T-cell (primary cell): ENCODE data around the gene INPP4B. TPM values are rescaled to one million over a fixed set of nuclear protein-coding genes. Genes with fewer than 3 reads are reported as not detected.
A peak's percentile ranks its signal among the peaks of the same experiment; 100 is the strongest.

Source experiments
- ATAC-seq, 4 experiments: fragments of 200-7000 bp in 3 of 4; fragments of 150-1000 bp in 1 of 4; cut with Tn5 transposase; replicated peaks in 1 of 4; 1 replicate in 3 of 4; 2 replicates in 1 of 4; pipeline ENCODE4 v1.10.0; 2021; ENCODE audit warnings: moderate library complexity in 3 of 4, mild to moderate bottlenecking in 2 of 4, moderate number of reproducible peaks in 1 of 4
- CTCF ChIA-PET, 2 donors: fragments of 300-600 bp; sonication (Branson Sonifier 250); formaldehyde crosslinking; loops; one replicate each; lab custom pipeline; 2022; ENCODE audit warnings: antibody characterized with exemption in 2 of 2; lab: Charles Lee
- POLR2A ChIA-PET, 2 donors: fragments of 300-600 bp; sonication (Branson Sonifier 250); formaldehyde crosslinking; loops; one replicate each; lab custom pipeline; 2022; ENCODE audit warnings: antibody characterized with exemption in 2 of 2; lab: Charles Lee
- DNase-seq, 35 experiments: peaks; one replicate each; pipeline versions ENCODE4 v3.0.0 to v3.0.0-alpha.2; 2013 to 2023
- H3K27ac ChIP-seq: one replicate; pipeline ENCODE4 v1.5.1; 2013; ENCODE audit warnings: low read length
- H3K27me3 ChIP-seq, 2 experiments: replicated peaks in 1 of 2; 1 replicate in 1 of 2; 2 replicates in 1 of 2; pipeline versions ENCODE4 v1.6.1 to v1.7.0; 2013; ENCODE audit warnings: low read length in 1 of 2, mixed read lengths in 1 of 2; ENCODE audit not compliant: control insufficient read depth in 2 of 2, insufficient read depth in 2 of 2; ENCODE audit errors: extremely low read depth in 1 of 2
- H3K36me3 ChIP-seq, 2 donors: 1 replicate in 1 of 2; 2 replicates in 1 of 2; pipeline versions ENCODE4 v1.6.1 to v1.7.0; 2013; ENCODE audit warnings: low read length in 1 of 2; ENCODE audit not compliant: control insufficient read depth in 2 of 2, insufficient read depth in 1 of 2; ENCODE audit errors: extremely low read depth in 1 of 2
- H3K4me1 ChIP-seq, 2 experiments: 1 replicate in 1 of 2; 2 replicates in 1 of 2; pipeline versions ENCODE4 v1.6.1 to v1.7.0; 2013; ENCODE audit warnings: low read length in 2 of 2, mixed read lengths in 1 of 2; ENCODE audit not compliant: insufficient read depth in 2 of 2, control insufficient read depth in 1 of 2; ENCODE audit errors: extremely low read depth in 1 of 2
- H3K4me3 ChIP-seq, 2 donors: 1 replicate in 1 of 2; 2 replicates in 1 of 2; pipeline versions ENCODE4 v1.5.1 to v1.7.0; 2013; ENCODE audit warnings: mild to moderate bottlenecking in 2 of 2, low read length in 1 of 2, moderate library complexity in 1 of 2; ENCODE audit not compliant: control insufficient read depth in 1 of 2; ENCODE audit errors: extremely low read depth in 1 of 2
- H3K9me3 ChIP-seq: 2 replicates; pipeline ENCODE4 v1.7.0; 2013
- H3K27ac Mint-ChIP-seq, 2 donors: one replicate each; pipeline ENCODE4 v1.8.0; 2020 to 2021; ENCODE audit warnings: mild to moderate bottlenecking in 2 of 2, mixed read lengths in 2 of 2
- H3K27me3 Mint-ChIP-seq, 2 donors: one replicate each; pipeline ENCODE4 v1.8.0; 2021 to 2022; ENCODE audit warnings: mixed read lengths in 2 of 2
- H3K36me3 Mint-ChIP-seq: one replicate; pipeline ENCODE4 v1.8.0; 2021; ENCODE audit warnings: mixed read lengths
- H3K4me1 Mint-ChIP-seq, 3 donors: one replicate each; pipeline ENCODE4 v1.8.0; 2020 to 2022; ENCODE audit warnings: mixed read lengths in 3 of 3, mild to moderate bottlenecking in 1 of 3
- H3K4me3 Mint-ChIP-seq, 3 donors: one replicate each; pipeline ENCODE4 v1.8.0; 2020 to 2022; ENCODE audit warnings: mild to moderate bottlenecking in 3 of 3, mixed read lengths in 3 of 3, moderate library complexity in 3 of 3
- H3K9me3 Mint-ChIP-seq, 3 donors: one replicate each; pipeline ENCODE4 v1.8.0; 2020 to 2022; ENCODE audit warnings: mixed read lengths in 3 of 3
- WGBS: methylation state at CpG from one replicate; pipeline ENCODE4 v1.1.5; 2013; ENCODE audit warnings: missing lambda C conversion rate; ENCODE audit not compliant: insufficient coverage; 5-methylcytosine and 5-hydroxymethylcytosine counted together
- total RNA-seq, 35 experiments: library from RNA in 6 of 35; stranded (reverse) in 6 of 35; fragments of 120-200 nt in 1 of 35; gene quantifications; one replicate each; pipeline versions ENCODE4 v1.2.1 to v1.2.4 and lab custom pipeline; 2013 to 2026

INPP4B gene
- total RNA-seq, 5 donors from 2014 or later (not counting 1 experiment from before 2014, with no cell fraction given) = 47.4 to 99.7 (median 71.3) TPM

DNA sequence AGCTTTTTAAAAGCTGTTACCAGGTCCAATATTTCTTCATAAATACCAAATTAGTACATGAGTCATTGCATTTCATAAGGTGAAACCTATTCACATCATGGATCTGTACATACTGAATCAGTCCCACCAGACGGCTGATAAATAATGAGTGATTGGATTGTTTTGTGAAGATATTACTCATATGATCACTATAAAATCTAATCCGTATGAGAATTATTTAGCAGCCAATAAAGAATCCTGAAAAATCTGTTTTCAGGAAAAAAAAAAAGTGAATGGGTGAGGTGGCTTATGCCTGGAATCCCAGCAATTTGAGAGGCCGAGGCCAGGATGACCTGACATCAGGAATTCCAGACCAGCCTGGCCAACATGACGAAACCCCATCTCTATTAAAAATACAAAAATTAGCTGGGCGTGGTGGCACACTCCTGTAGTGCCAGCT, 438.1 kb downstream of the INPP4B start:
- H3K4me3 Mint-ChIP-seq = peak overlapping the region in 1 of 3 donors; percentile 35
- no peaks in the 10 kb centered on the region for H3K9me3 ChIP-seq
- ChIA-PET POLR2A (interaction anchor here (0.6 to 3.3 kb wide), 5 partner anchors 9 to 34 kb away, joined by 4 to 16 read pairs (median 7); no protein-coding TSS in a partner anchor), CTCF (interaction anchor here in 1 of 2 donors (1.3 kb wide), 1 partner anchor 128 kb away, joined by 3 read pairs; no protein-coding TSS in a partner anchor)
- H3K4me3 ChIP-seq = no peak overlapping the region
- no peaks in the 10 kb centered on the region for H3K36me3 ChIP-seq
- peaks cover 32 to 36% of the 10 kb centered on the region in 2 experiments for H3K4me1 ChIP-seq
- peak overlapping the region; percentile 81 to 98 for H3K27ac Mint-ChIP-seq
- H3K27me3 ChIP-seq = no peaks in the 10 kb centered on the region
- no CpG with 5 or more reads among the region's 5 CpGs for whole genome bisulfite sequencing
- peak overlapping the region; percentile 83 for H3K27ac ChIP-seq
- no peaks in the 10 kb centered on the region for H3K27me3 Mint-ChIP-seq
- ATAC-seq (no peak), DNase-seq (no peak)
- no peaks in the 10 kb centered on the region for H3K9me3 Mint-ChIP-seq
- H3K4me1 Mint-ChIP-seq = peaks cover 59 to 66% (median 64%) of the 10 kb centered on the region in 3 donors
- H3K36me3 Mint-ChIP-seq = no peaks in the 10 kb centered on the region

- Histone ChIP-seq H3K27ac (peak overlapping the region; percentile 83), H3K9me3 (no peaks in the 10 kb centered on the region), H3K27me3 (no peaks in the 10 kb centered on the region), H3K4me1 (peaks cover 36% of the 10 kb centered on the region in 2 experiments), H3K36me3 (no peaks in the 10 kb centered on the region), H3K4me3 (peak overlapping the region; percentile 2 to 56)
- POLR2A ChIA-PET = interaction anchor here (0.7 to 3.3 kb wide), 7 partner anchors 9 to 291 kb away, joined by 3 to 16 read pairs (median 6); no protein-coding TSS in a partner anchor
- no peaks in the 10 kb centered on the region for H3K9me3 Mint-ChIP-seq
- CTCF ChIA-PET = interaction anchor here (0.7 to 2.4 kb wide), 15 partner anchors 9 to 1212 kb away, joined by 3 to 18 read pairs (median 3); no protein-coding TSS in a partner anchor
- ATAC-seq (no peak), DNase-seq (no peak)
- peaks cover 4% of the 10 kb centered on the region for H3K36me3 Mint-ChIP-seq
- WGBS = 40% methylated on average over 1 of the region's 2 CpGs
- peak overlapping the region; percentile 98 to 99 for H3K27ac Mint-ChIP-seq
- peaks cover 60 to 64% (median 64%) of the 10 kb centered on the region in 3 donors for H3K4me1 Mint-ChIP-seq
- peak overlapping the region; percentile 84 to 94 (median 94) for H3K4me3 Mint-ChIP-seq
- no peaks in the 10 kb centered on the region for H3K27me3 Mint-ChIP-seq
Measured at GRCh38 chr4:142407596-142407995, 438.5 kb downstream of the INPP4B start.

- peaks cover 10% of the 10 kb centered on the region for H3K36me3 Mint-ChIP-seq
- ChIA-PET POLR2A (interaction anchor here (0.6 to 3.3 kb wide), 13 partner anchors 10 to 292 kb away, joined by 3 to 16 read pairs (median 3); no protein-coding TSS in a partner anchor), CTCF (interaction anchor here (0.7 to 2.4 kb wide), 21 partner anchors 8 to 1212 kb away, joined by 3 to 18 read pairs (median 4); no protein-coding TSS in a partner anchor)
- Histone ChIP-seq H3K4me3 (peak overlapping the region; percentile 2 to 56), H3K4me1 (peaks cover 36 to 39% of the 10 kb centered on the region in 2 experiments), H3K27me3 (no peaks in the 10 kb centered on the region), H3K36me3 (no peaks in the 10 kb centered on the region), H3K9me3 (no peaks in the 10 kb centered on the region), H3K27ac (peak overlapping the region; percentile 83)
- peak overlapping the region; percentile 98 to 99 for H3K27ac Mint-ChIP-seq
- peaks cover 61 to 64% (median 64%) of the 10 kb centered on the region in 3 donors for H3K4me1 Mint-ChIP-seq
- no peaks in the 10 kb centered on the region for H3K9me3 Mint-ChIP-seq
- WGBS = 0% methylated on average over 1 of the region's 7 CpGs
- H3K4me3 Mint-ChIP-seq = peak overlapping the region; percentile 84 to 94 (median 94)
- no peaks in the 10 kb centered on the region for H3K27me3 Mint-ChIP-seq
- DNase-seq (peak in 6 of 35 experiments; percentile 1 to 66 (median 22)), ATAC-seq (peak; percentile 49 to 61 (median 52))
Measured at GRCh38 chr4:142406917-142407501, 439.1 kb downstream of the INPP4B start.

DNA sequence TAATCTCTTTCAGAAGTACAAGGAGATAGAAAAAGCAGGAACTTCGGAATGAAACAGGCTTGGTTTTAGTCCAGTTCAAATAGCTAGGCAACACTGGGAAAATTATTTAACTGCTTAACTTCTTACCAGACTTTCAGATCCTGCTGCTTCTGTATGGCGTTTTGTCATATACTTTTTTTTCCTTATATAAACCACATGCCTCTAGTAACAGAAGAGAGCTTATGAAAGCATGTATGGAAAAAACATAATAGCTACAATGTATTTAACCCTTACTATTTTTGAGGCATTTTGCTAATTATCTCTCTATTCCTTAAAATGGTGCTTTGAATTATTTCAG, 439.6 kb downstream of the INPP4B start:
- WGBS = no CpG with 5 or more reads among the region's 2 CpGs
- ChIA-PET CTCF (interaction anchor here (0.9 to 2.4 kb wide), 18 partner anchors 11 to 314 kb away, joined by 3 to 18 read pairs (median 5); no protein-coding TSS in a partner anchor), POLR2A (interaction anchor here (0.6 to 3.3 kb wide), 12 partner anchors 10 to 298 kb away, joined by 3 to 16 read pairs (median 3); no protein-coding TSS in a partner anchor)
- ATAC-seq = no peak
- Histone ChIP-seq H3K4me3 (peak overlapping the region in 1 of 2 donors; percentile 56), H3K27me3 (no peaks in the 10 kb centered on the region), H3K36me3 (no peaks in the 10 kb centered on the region), H3K9me3 (no peaks in the 10 kb centered on the region), H3K4me1 (peaks cover 36 to 41% of the 10 kb centered on the region in 2 experiments), H3K27ac (peak overlapping the region; percentile 83)
- Mint-ChIP-seq H3K36me3 (peaks cover 14% of the 10 kb centered on the region), H3K27me3 (no peaks in the 10 kb centered on the region), H3K4me1 (peaks cover 61 to 64% (median 64%) of the 10 kb centered on the region in 3 donors), H3K27ac (peak overlapping the region; percentile 98 to 99), H3K4me3 (peak overlapping the region; percentile 84 to 94 (median 94)), H3K9me3 (no peaks in the 10 kb centered on the region)
- DNase-seq = no peak

GRCh38 chr4:142405695-142406498, 440.2 kb downstream of the INPP4B start:
- POLR2A ChIA-PET = interaction anchor here (0.6 to 3.3 kb wide), 9 partner anchors 11 to 298 kb away, joined by 3 to 16 read pairs (median 4); no protein-coding TSS in a partner anchor
- peak in 1 of 35 experiments; percentile 35 for DNase-seq

More at GRCh38 chr4:142405695-142406498, 440.2 kb downstream of the INPP4B start:
- H3K27me3 ChIP-seq = no peaks in the 10 kb centered on the region
- WGBS = 20% methylated on average over 1 of the region's 5 CpGs
- Mint-ChIP-seq H3K4me1 (peaks cover 59 to 69% (median 63%) of the 10 kb centered on the region in 3 donors), H3K36me3 (peaks cover 14% of the 10 kb centered on the region), H3K9me3 (no peaks in the 10 kb centered on the region), H3K27me3 (no peaks in the 10 kb centered on the region), H3K27ac (peak overlapping the region; percentile 98 to 99), H3K4me3 (peak overlapping the region; percentile 84 to 94 (median 94))
- H3K36me3 ChIP-seq = no peaks in the 10 kb centered on the region
- peaks cover 36 to 41% of the 10 kb centered on the region in 2 experiments for H3K4me1 ChIP-seq
- peak overlapping the region; percentile 83 for H3K27ac ChIP-seq
- CTCF ChIA-PET = interaction anchor here (0.9 to 2.4 kb wide), 12 partner anchors 17 to 314 kb away, joined by 3 to 11 read pairs (median 5); no protein-coding TSS in a partner anchor
- peak overlapping the region; percentile 56 to 81 for H3K4me3 ChIP-seq
- no peaks in the 10 kb centered on the region for H3K9me3 ChIP-seq
- peak; percentile 6 to 32 (median 13) for ATAC-seq
